ENCODE data around the gene RSPH6A. TPM values are rescaled to one million over a fixed set of nuclear protein-coding genes. Genes with fewer than 3 reads are reported as not detected.

RSPH6A gene
- total RNA-seq, 1 experiment from 2014 or later = 0.55 TPM

- H3K23me2 ChIP-seq (ENCODE audit: insufficient read length, low read depth, low read length, poor library complexity, severe bottlenecking) = no peaks in the 10 kb centered on the region
- H3K79me1 ChIP-seq (ENCODE audit: insufficient read depth, low read depth, low read length, poor library complexity, severe bottlenecking) = no peaks in the 10 kb centered on the region
- no peaks in the 10 kb centered on the region for H3K27me3 ChIP-seq (ENCODE audit: insufficient read depth, low read length)
- Mint-ChIP-seq H3K4me3 (no peak overlapping the region), H3K9me3 (no peaks in the 10 kb centered on the region), H3K27me3 (ENCODE audit: low read depth) (no peaks in the 10 kb centered on the region), H3K27ac (no peak overlapping the region; a peak in 2 of 7 replicates), H3K4me1 (peaks cover 0 to 3% of the 10 kb centered on the region in 2 experiments; a peak in 2 of 4 replicates), H3K36me3 (ENCODE audit: insufficient read depth in 1 of 3, low read depth in 3 of 3) (peaks cover 61 to 98% (median 94%) of the 10 kb centered on the region in 3 experiments)
- H4K20me1 ChIP-seq (ENCODE audit: control insufficient read depth, insufficient read depth, insufficient read length) = no peaks in the 10 kb centered on the region
- H3K56ac ChIP-seq (ENCODE audit: insufficient read length, low read depth, low read length) = no peak overlapping the region
- H3K18ac ChIP-seq (ENCODE audit: insufficient read length, low read depth, low read length) = no peak overlapping the region
- TF ChIP-seq, protein P1, sequence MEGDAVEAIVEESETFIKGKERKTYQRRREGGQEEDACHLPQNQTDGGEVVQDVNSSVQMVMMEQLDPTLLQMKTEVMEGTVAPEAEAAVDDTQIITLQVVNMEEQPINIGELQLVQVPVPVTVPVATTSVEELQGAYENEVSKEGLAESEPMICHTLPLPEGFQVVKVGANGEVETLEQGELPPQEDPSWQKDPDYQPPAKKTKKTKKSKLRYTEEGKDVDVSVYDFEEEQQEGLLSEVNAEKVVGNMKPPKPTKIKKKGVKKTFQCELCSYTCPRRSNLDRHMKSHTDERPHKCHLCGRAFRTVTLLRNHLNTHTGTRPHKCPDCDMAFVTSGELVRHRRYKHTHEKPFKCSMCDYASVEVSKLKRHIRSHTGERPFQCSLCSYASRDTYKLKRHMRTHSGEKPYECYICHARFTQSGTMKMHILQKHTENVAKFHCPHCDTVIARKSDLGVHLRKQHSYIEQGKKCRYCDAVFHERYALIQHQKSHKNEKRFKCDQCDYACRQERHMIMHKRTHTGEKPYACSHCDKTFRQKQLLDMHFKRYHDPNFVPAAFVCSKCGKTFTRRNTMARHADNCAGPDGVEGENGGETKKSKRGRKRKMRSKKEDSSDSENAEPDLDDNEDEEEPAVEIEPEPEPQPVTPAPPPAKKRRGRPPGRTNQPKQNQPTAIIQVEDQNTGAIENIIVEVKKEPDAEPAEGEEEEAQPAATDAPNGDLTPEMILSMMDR (conservative IDR thresholded peaks at IDR 0.05) = no peak
- no peak overlapping the region for H2AK5ac ChIP-seq (ENCODE audit: insufficient read length, low read length)
- no peak overlapping the region for H3K14ac ChIP-seq (ENCODE audit: insufficient read depth, low read length)
- H3T11ph ChIP-seq (ENCODE audit: low read length) = no peak overlapping the region
- no peak overlapping the region for H2AFZ ChIP-seq (ENCODE audit: low read length)
- no peak overlapping the region for H3K23ac ChIP-seq (ENCODE audit: insufficient read length, low read depth, low read length)
- H3K4ac ChIP-seq (ENCODE audit: low read depth, low read length) = no peak overlapping the region
- no peaks in the 10 kb centered on the region for H3K79me2 ChIP-seq (ENCODE audit: insufficient read depth, low read length)
- no peak for DNase-seq
- H2BK120ac ChIP-seq (ENCODE audit: low read depth, low read length, poor library complexity, severe bottlenecking) = no peak overlapping the region
- no peak overlapping the region for H2BK5ac ChIP-seq (ENCODE audit: insufficient read length, low read length)
- no peak overlapping the region for H4K5ac ChIP-seq (ENCODE audit: insufficient read length, low read depth, low read length)
- no peak overlapping the region for H4K8ac ChIP-seq (replicated peaks; ENCODE audit: insufficient read length, low read depth, low read length)
- no peak overlapping the region for H3K27ac ChIP-seq (ENCODE audit: insufficient read length, low read depth, low read length)
- no peak overlapping the region for H2BK20ac ChIP-seq (ENCODE audit: low read depth, low read length, poor library complexity, severe bottlenecking)
- no peaks in the 10 kb centered on the region for H3K4me1 ChIP-seq (ENCODE audit: insufficient read depth, low read length)
- no peak overlapping the region for H2BK12ac ChIP-seq (ENCODE audit: insufficient read length, low read depth, low read length)
- no peaks in the 10 kb centered on the region for H3K9me3 ChIP-seq (ENCODE audit: control insufficient read depth, low read depth, low read length)
- H3K4me2 ChIP-seq (ENCODE audit: insufficient read depth, insufficient read length, low read length) = no peak overlapping the region
- H4K91ac ChIP-seq (ENCODE audit: insufficient read length, low read depth, low read length) = no peak overlapping the region
- H3K9ac ChIP-seq (ENCODE audit: extremely low read depth, insufficient read length, low read length) = no peak overlapping the region
- no peak overlapping the region for H2BK15ac ChIP-seq (ENCODE audit: low read depth, low read length)
- WGBS (ENCODE audit: extremely low coverage, insufficient read length, low lambda C conversion rate) = no CpG with 5 or more reads among the region's 22 CpGs
Observed at GRCh38 chr19:45825917-45826893, 11.1 kb upstream of the RSPH6A start.

Data from H9 (cell line).